HepG2 (cell line): Measurements from ENCODE around the gene IFNL2.

ENCODE experiments used
- ARHGAP35 ChIP-seq: sonication (generic); formaldehyde crosslinking; IDR thresholded peaks from 2 replicates; pipeline ENCODE4 v1.9.0; 2022; ENCODE audit warnings: mild to moderate bottlenecking, inconsistent platforms, moderate library complexity, missing genetic modification reagents, borderline replicate concordance
- CTCF ChIP-seq: sonication (generic); formaldehyde crosslinking; IDR thresholded peaks from 2 replicates; pipeline ENCODE4 v1.5.0; 2020; ENCODE audit warnings: mild to moderate bottlenecking, missing genetic modification reagents, moderate library complexity
- GABPA ChIP-seq, 2 experiments: IDR thresholded peaks; 2 replicates each; pipeline ENCODE4 v1.6.1; 2011 to 2016; ENCODE audit warnings: low read depth in 2 of 2, low read length in 1 of 2, missing biosample characterization in 1 of 2, missing genetic modification characterization in 1 of 2
- POLR2A ChIP-seq, 2 experiments: IDR thresholded peaks; 2 replicates each; pipeline ENCODE4 v1.6.1; 2011; ENCODE audit warnings: low read depth in 2 of 2, low read length in 2 of 2, mild to moderate bottlenecking in 1 of 2, moderate library complexity in 1 of 2; ENCODE audit not compliant: insufficient read depth in 1 of 2
- TF ChIP-seq, protein P1 (sequence below): sonication (generic); formaldehyde crosslinking; conservative IDR thresholded peaks from 2 replicates; pipeline ENCODE4 v1.8.0; 2022; ENCODE audit warnings: mild to moderate bottlenecking, moderate library complexity, missing genetic modification reagents
- TF ChIP-seq, protein P2 (sequence below), 2 experiments: IDR thresholded peaks; 2 replicates each; pipeline ENCODE4 v1.6.1; 2011 to 2012; ENCODE audit warnings: low read length in 2 of 2, borderline replicate concordance in 1 of 2, low read depth in 1 of 2, mild to moderate bottlenecking in 1 of 2, moderate library complexity in 1 of 2

DNA sequence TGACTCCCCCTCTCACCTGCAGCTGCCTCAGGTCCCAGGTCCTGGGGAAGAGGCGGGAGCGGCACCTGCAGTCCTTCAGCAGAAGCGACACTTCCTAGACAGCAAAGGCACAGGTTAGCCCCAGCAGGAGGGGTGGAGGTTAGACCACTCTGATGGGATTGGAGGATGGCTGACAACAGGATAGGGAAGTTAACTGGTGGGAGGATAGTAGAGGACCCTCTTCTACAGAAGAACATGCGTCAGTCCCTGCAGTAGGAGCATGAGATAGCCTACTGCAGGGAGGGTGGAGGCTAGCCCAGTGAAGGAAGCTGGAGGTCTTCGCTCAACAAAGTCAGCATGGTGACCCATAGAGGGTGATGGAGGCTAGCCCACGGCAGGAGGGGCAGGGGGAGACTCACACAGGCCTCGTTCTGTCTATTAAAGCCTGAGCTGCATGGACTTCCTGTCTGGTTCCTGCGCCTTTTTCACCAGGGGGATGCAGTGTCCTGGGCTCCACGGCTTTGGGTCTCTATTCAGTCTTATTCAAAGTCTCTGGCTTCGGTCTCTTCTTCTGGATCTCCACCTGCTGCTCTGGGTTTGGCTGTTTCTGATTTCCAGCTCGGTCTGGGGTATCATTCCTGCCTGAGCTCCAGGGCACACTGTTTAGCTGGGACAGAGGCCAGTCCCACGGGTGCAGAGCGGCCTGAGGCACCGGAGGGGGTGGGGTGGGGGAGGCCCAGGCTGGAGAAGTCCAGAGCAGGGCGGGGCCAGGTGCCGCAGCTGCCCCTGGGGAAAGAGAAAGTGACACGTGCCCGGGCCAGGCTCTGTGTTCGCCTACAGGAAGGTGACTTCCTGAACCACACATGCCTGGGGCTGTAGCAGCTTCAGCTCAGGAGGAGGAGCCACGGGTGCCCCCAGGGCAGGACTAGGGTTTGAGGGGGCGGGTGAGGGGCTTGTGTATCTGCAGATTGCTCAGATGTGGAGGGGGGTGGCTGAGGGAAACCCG is 30.7 kb upstream of the IFNL2 start:
- no peak for TF ChIP-seq ARHGAP35
- no peak for TF ChIP-seq GABPA (IDR thresholded peaks at IDR 0.05; ENCODE audit: low read depth, low read length)
- TF ChIP-seq GABPA (CRISPR knock-in tag; IDR thresholded peaks at IDR 0.05; ENCODE audit: low read depth), result no peak
- TF ChIP-seq CTCF, result no peak
- no peak for TF ChIP-seq POLR2A (IDR thresholded peaks at IDR 0.05; ENCODE audit: insufficient read depth in 1 of 2, low read depth in 2 of 2, low read length in 2 of 2)
- TF ChIP-seq, protein P1, sequence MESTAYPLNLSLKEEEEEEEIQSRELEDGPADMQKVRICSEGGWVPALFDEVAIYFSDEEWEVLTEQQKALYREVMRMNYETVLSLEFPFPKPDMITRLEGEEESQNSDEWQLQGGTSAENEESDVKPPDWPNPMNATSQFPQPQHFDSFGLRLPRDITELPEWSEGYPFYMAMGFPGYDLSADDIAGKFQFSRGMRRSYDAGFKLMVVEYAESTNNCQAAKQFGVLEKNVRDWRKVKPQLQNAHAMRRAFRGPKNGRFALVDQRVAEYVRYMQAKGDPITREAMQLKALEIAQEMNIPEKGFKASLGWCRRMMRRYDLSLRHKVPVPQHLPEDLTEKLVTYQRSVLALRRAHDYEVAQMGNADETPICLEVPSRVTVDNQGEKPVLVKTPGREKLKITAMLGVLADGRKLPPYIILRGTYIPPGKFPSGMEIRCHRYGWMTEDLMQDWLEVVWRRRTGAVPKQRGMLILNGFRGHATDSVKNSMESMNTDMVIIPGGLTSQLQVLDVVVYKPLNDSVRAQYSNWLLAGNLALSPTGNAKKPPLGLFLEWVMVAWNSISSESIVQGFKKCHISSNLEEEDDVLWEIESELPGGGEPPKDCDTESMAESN (CRISPR knock-in tag), result no peak
- TF ChIP-seq, protein P2, sequence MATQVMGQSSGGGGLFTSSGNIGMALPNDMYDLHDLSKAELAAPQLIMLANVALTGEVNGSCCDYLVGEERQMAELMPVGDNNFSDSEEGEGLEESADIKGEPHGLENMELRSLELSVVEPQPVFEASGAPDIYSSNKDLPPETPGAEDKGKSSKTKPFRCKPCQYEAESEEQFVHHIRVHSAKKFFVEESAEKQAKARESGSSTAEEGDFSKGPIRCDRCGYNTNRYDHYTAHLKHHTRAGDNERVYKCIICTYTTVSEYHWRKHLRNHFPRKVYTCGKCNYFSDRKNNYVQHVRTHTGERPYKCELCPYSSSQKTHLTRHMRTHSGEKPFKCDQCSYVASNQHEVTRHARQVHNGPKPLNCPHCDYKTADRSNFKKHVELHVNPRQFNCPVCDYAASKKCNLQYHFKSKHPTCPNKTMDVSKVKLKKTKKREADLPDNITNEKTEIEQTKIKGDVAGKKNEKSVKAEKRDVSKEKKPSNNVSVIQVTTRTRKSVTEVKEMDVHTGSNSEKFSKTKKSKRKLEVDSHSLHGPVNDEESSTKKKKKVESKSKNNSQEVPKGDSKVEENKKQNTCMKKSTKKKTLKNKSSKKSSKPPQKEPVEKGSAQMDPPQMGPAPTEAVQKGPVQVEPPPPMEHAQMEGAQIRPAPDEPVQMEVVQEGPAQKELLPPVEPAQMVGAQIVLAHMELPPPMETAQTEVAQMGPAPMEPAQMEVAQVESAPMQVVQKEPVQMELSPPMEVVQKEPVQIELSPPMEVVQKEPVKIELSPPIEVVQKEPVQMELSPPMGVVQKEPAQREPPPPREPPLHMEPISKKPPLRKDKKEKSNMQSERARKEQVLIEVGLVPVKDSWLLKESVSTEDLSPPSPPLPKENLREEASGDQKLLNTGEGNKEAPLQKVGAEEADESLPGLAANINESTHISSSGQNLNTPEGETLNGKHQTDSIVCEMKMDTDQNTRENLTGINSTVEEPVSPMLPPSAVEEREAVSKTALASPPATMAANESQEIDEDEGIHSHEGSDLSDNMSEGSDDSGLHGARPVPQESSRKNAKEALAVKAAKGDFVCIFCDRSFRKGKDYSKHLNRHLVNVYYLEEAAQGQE (IDR thresholded peaks at IDR 0.05; ENCODE audit: borderline replicate concordance in 1 of 2, low read depth in 1 of 2, low read length in 2 of 2), result no peak
